Neural cell (in vitro differentiated cells): ENCODE measurements around the gene LIX1L. TPM values are rescaled to one million over a fixed set of nuclear protein-coding genes. Genes with fewer than 3 reads are reported as not detected.

ENCODE experiments used
- H2AFZ ChIP-seq: fragments of 200-600, 300-800 bp; sonication (generic), shearing (Covaris generic); 2 replicates; pipeline ENCODE4 v1.6.0; 2014; ENCODE audit warnings: low read depth, mild to moderate bottlenecking, antibody characterized with exemption, low read length, moderate library complexity
- H3F3A ChIP-seq: fragments of 200-600 bp; shearing (Covaris generic); 2 replicates; pipeline ENCODE4 v1.6.1; 2016; ENCODE audit warnings: mild to moderate bottlenecking, moderate library complexity, mixed read lengths, antibody characterized with exemption, low read length; ENCODE audit not compliant: insufficient read depth, poor library complexity, severe bottlenecking
- H3K27ac ChIP-seq: fragments of 200-600, 300-800 bp; sonication (generic), shearing (Covaris generic); 2 replicates; pipeline ENCODE4 v1.5.1; 2014; ENCODE audit warnings: mild to moderate bottlenecking, low read length, moderate library complexity
- H3K27me3 ChIP-seq: fragments of 300-800, 200-600 bp; sonication (generic), shearing (Covaris generic); 2 replicates; pipeline ENCODE4 v1.6.0; 2014; ENCODE audit warnings: mild to moderate bottlenecking, low read depth, low read length, moderate library complexity; ENCODE audit not compliant: insufficient read depth
- H3K36me3 ChIP-seq: fragments of 300-800, 200-600 bp; sonication (generic), shearing (Covaris generic); 2 replicates; pipeline ENCODE4 v1.5.1; 2014; ENCODE audit warnings: mild to moderate bottlenecking, antibody characterized with exemption, low read length, moderate library complexity; ENCODE audit not compliant: insufficient read depth
- H3K4me2 ChIP-seq: fragments of 300-800, 200-600 bp; sonication (generic), shearing (Covaris generic); 2 replicates; pipeline ENCODE4 v1.6.0; 2014; ENCODE audit warnings: mild to moderate bottlenecking, low read length
- H3K4me3 ChIP-seq: fragments of 300-800, 200-600 bp; sonication (generic), shearing (Covaris generic); 2 replicates; pipeline ENCODE4 v1.5.1; 2014; ENCODE audit warnings: mild to moderate bottlenecking, low read length, moderate library complexity
- H3K79me2 ChIP-seq: fragments of 200-600 bp; shearing (Covaris generic); replicated peaks from 2 replicates; pipeline ENCODE4 v1.6.0; 2014; ENCODE audit warnings: mild to moderate bottlenecking, low read length, moderate library complexity; ENCODE audit not compliant: insufficient read depth
- H3K9ac ChIP-seq: fragments of 300-800, 200-600 bp; sonication (generic), shearing (Covaris generic); 2 replicates; pipeline ENCODE4 v1.6.1; 2016; ENCODE audit warnings: mild to moderate bottlenecking, low read length, mixed read lengths
- H3K9me2 ChIP-seq: fragments of 200-600 bp; shearing (Covaris generic); 2 replicates; pipeline ENCODE4 v1.6.1; 2016; ENCODE audit warnings: mild to moderate bottlenecking, low read length, mixed read lengths; ENCODE audit not compliant: insufficient read depth
- H3K9me3 ChIP-seq: fragments of 200-600, 300-800 bp; sonication (generic), shearing (Covaris generic); 2 replicates; pipeline ENCODE4 v1.6.1; 2016; ENCODE audit warnings: mild to moderate bottlenecking, mixed run types, low read length, moderate library complexity, mixed read lengths
- H4K20me1 ChIP-seq: fragments of 200-600 bp; shearing (Covaris generic); 2 replicates; pipeline ENCODE4 v1.6.1; 2016; ENCODE audit warnings: mild to moderate bottlenecking, mixed run types; ENCODE audit not compliant: insufficient read depth
- CTCF ChIP-seq: fragments of 450-650 bp; IDR thresholded peaks from 2 replicates; pipeline ENCODE4 v1.5.1; 2014; ENCODE audit warnings: antibody characterized with exemption, mild to moderate bottlenecking, moderate library complexity; ENCODE audit not compliant: poor library complexity, severe bottlenecking
- EP300 ChIP-seq: fragments of 450-650 bp; conservative IDR thresholded peaks from 2 replicates; pipeline ENCODE4 v1.6.1; 2014; ENCODE audit warnings: antibody characterized with exemption, mild to moderate bottlenecking, moderate library complexity; ENCODE audit not compliant: poor library complexity, severe bottlenecking
- EZH2 ChIP-seq: fragments of 200-600, 300-800 bp; shearing (Covaris generic), sonication (generic); IDR thresholded peaks from 2 replicates; pipeline ENCODE4 v1.6.1; 2014; ENCODE audit warnings: antibody characterized with exemption, low read length, borderline replicate concordance, mild to moderate bottlenecking; ENCODE audit not compliant: insufficient read depth, poor library complexity, severe bottlenecking
- MXI1 ChIP-seq: fragments of 450-650 bp; conservative IDR thresholded peaks from 2 replicates; pipeline ENCODE4 v1.6.1; 2014; ENCODE audit warnings: antibody characterized with exemption, mild to moderate bottlenecking; ENCODE audit not compliant: poor library complexity, severe bottlenecking
- POLR2AphosphoS5 ChIP-seq: IDR thresholded peaks from 2 replicates; pipeline ENCODE4 v1.6.1; 2012
- RAD21 ChIP-seq: fragments of 450-650 bp; conservative IDR thresholded peaks from 2 replicates; pipeline ENCODE4 v1.6.1; 2014; ENCODE audit warnings: antibody characterized with exemption, mild to moderate bottlenecking, moderate library complexity
- REST ChIP-seq: IDR thresholded peaks from 2 replicates; pipeline ENCODE4 v1.6.1; 2012; ENCODE audit warnings: borderline replicate concordance
- SMC3 ChIP-seq: fragments of 450-650 bp; conservative IDR thresholded peaks from 2 replicates; pipeline ENCODE4 v1.6.1; 2014; ENCODE audit warnings: antibody characterized with exemption, mild to moderate bottlenecking, moderate library complexity; ENCODE audit not compliant: poor library complexity
- TAF1 ChIP-seq: IDR thresholded peaks from 2 replicates; pipeline ENCODE4 v1.6.1; 2012; ENCODE audit warnings: low read depth
- polyA plus RNA-seq: library from polyadenylated mRNA; depleted of rRNA; stranded (reverse); fragments of >200 nt; gene quantifications from 2 replicates; pipeline ENCODE4 v1.2.3, GENCODE V29; 2014

LIX1L gene
- polyA plus RNA-seq, 1 donor from 2014 or later, result 17.0 TPM

- H3K27me3 ChIP-seq, result peaks cover 23% of the 10 kb centered on the region
- no peak overlapping the region for H2AFZ ChIP-seq
- H3K9me2 ChIP-seq, result no peaks in the 10 kb centered on the region
- H3F3A ChIP-seq, result peaks cover 2% of the 10 kb centered on the region
- H3K9ac ChIP-seq, result peak overlapping the region; percentile 86
- H4K20me1 ChIP-seq, result no peaks in the 10 kb centered on the region
- peak overlapping the region; percentile 75 for H3K4me2 ChIP-seq
- H3K4me3 ChIP-seq, result peak overlapping the region; percentile 77
- H3K9me3 ChIP-seq, result no peaks in the 10 kb centered on the region
- H3K27ac ChIP-seq, result no peak overlapping the region
- peaks cover 33% of the 10 kb centered on the region for H3K79me2 ChIP-seq
- no peaks in the 10 kb centered on the region for H3K36me3 ChIP-seq
- TF ChIP-seq CTCF, result no peak
- TF ChIP-seq EP300, result no peak
These were observed 917 bp upstream of the LIX1L start for GRCh38 chr1:145958734-145959133.

- H3K9me3 ChIP-seq, result no peaks in the 10 kb centered on the region
- H3K4me2 ChIP-seq, result peak overlapping the region; percentile 68
- H3K79me2 ChIP-seq, result peaks cover 45% of the 10 kb centered on the region
- peak overlapping the region; percentile 86 for H3K9ac ChIP-seq
- no peaks in the 10 kb centered on the region for H3K9me2 ChIP-seq
- peak overlapping the region; percentile 2 for H2AFZ ChIP-seq
- TF ChIP-seq SMC3, result no peak
- TF ChIP-seq POLR2AphosphoS5, result no peak
- peak; percentile 9 for TF ChIP-seq REST
- TF ChIP-seq MXI1, result no peak
- peak; percentile 61 for TF ChIP-seq TAF1
- H3K36me3 ChIP-seq, result no peaks in the 10 kb centered on the region
- no peaks in the 10 kb centered on the region for H4K20me1 ChIP-seq
- no peaks in the 10 kb centered on the region for H3F3A ChIP-seq
- H3K27me3 ChIP-seq, result peaks cover 19% of the 10 kb centered on the region
- peak overlapping the region; percentile 77 for H3K4me3 ChIP-seq
- H3K27ac ChIP-seq, result peak overlapping the region; percentile 82
These were observed 905 bp downstream of the LIX1L start for GRCh38 chr1:145956781-145957442.

- H3K36me3 ChIP-seq, result no peaks in the 10 kb centered on the region
- H3K4me2 ChIP-seq, result peak overlapping the region; percentile 68
- no peaks in the 10 kb centered on the region for H3K9me2 ChIP-seq
- no peaks in the 10 kb centered on the region for H3F3A ChIP-seq
- peak overlapping the region; percentile 82 for H3K27ac ChIP-seq
- H3K9me3 ChIP-seq, result no peaks in the 10 kb centered on the region
- H3K4me3 ChIP-seq, result peak overlapping the region; percentile 77
- no peak overlapping the region for H2AFZ ChIP-seq
- H3K79me2 ChIP-seq, result peaks cover 45% of the 10 kb centered on the region
- H4K20me1 ChIP-seq, result no peaks in the 10 kb centered on the region
- TF ChIP-seq MXI1, result no peak
- TF ChIP-seq RAD21, result no peak
- no peak for TF ChIP-seq REST
- no peak for TF ChIP-seq CTCF
- TF ChIP-seq EZH2, result no peak
- no peak for TF ChIP-seq TAF1
- no peak for TF ChIP-seq EP300
- TF ChIP-seq POLR2AphosphoS5, result no peak
- TF ChIP-seq SMC3, result no peak
- H3K27me3 ChIP-seq, result peaks cover 13% of the 10 kb centered on the region
- H3K9ac ChIP-seq, result peak overlapping the region; percentile 86
These were observed 1.5 kb downstream of the LIX1L start for GRCh38 chr1:145956361-145956760.
